ENCODE measurements around the gene TOX2.

Gene TOX2

GRCh38 chr20:44085616-44086434 is 171.2 kb downstream of the TOX2 start:
- DNase-seq: no peak

GRCh38 chr20:44087051-44087856 is 172.6 kb downstream of the TOX2 start:
- DNase-seq: no peak

- no peak for DNase-seq
Observed at GRCh38 chr20:44087857-44088120, 173.1 kb downstream of the TOX2 start.

- DNase-seq: no peak
Observed at GRCh38 chr20:44089987-44090674, 175.5 kb downstream of the TOX2 start.

- no peak for DNase-seq
Observed at GRCh38 chr20:44091026-44091425, 176.4 kb downstream of the TOX2 start.

GRCh38 chr20:44092551-44093248 is 178.0 kb downstream of the TOX2 start:
- DNase-seq: no peak

- DNase-seq: no peak
Observed at GRCh38 chr20:44093249-44093582, 178.6 kb downstream of the TOX2 start.

- no peak for DNase-seq
Observed at GRCh38 chr20:44095831-44096230, 181.2 kb downstream of the TOX2 start.

GRCh38 chr20:44097521-44098255 is 183.0 kb downstream of the TOX2 start:
- DNase-seq: no peak

- no peak for DNase-seq
Observed at GRCh38 chr20:44098256-44098630, 183.6 kb downstream of the TOX2 start.

GRCh38 chr20:44098657-44099056 is 184.0 kb downstream of the TOX2 start:
- DNase-seq: no peak

- DNase-seq: no peak
Observed at GRCh38 chr20:44099832-44100231, 185.2 kb downstream of the TOX2 start.

GRCh38 chr20:44102582-44102981 is 187.9 kb downstream of the TOX2 start:
- no peak for DNase-seq

- no peak for DNase-seq
Observed at GRCh38 chr20:44104798-44105517, 190.3 kb downstream of the TOX2 start.

- DNase-seq: no peak
Observed at GRCh38 chr20:44106615-44107014, 192.0 kb downstream of the TOX2 start.

GRCh38 chr20:44109951-44110361 is 195.3 kb downstream of the TOX2 start:
- DNase-seq: no peak

- DNase-seq: no peak
Observed at GRCh38 chr20:44110816-44111568, 196.3 kb downstream of the TOX2 start.

- no peak for DNase-seq
Observed at GRCh38 chr20:44111712-44112335, 197.2 kb downstream of the TOX2 start.

GRCh38 chr20:44112456-44112855 is 197.8 kb downstream of the TOX2 start:
- no peak for DNase-seq

- DNase-seq: no peak
Observed at GRCh38 chr20:44112889-44113617, 198.4 kb downstream of the TOX2 start.
